ENCODE measurements around the gene OR10A3.

The OR10A3 gene

GRCh38 chr11:7890417-7891172 is 50.9 kb downstream of the OR10A3 start:
- no peak for DNase-seq

GRCh38 chr11:7889985-7890384 is 51.5 kb downstream of the OR10A3 start:
- DNase-seq, result peak; percentile 27
